Measurements from ENCODE around the gene LMX1B.

Gene LMX1B

DNA sequence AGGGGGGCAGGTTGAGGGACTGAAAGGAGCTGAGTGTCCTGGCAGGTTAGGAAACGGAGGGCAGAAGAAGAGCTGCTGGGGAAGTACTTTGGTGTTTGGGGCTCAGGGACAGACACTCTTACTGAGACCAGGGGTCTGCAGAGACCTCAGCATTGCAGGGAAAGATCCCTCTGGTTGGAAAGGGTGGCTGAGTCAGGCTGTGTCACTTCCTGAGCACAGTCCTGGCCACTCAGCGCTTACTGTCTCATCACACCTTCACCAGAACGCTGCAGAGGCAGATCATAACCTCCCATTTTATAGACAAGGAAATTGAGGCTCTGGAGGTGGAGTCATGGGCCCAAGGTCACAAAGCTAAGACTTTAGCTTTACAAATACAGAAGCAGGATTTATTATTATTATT, 54.3 kb downstream of the LMX1B start:
- no peak overlapping the region for H2BK15ac ChIP-seq (replicated peaks; ENCODE audit: low read depth)
- no peak overlapping the region for H3K18ac ChIP-seq (ENCODE audit: low read length)
- no CpG with 5 or more reads among the region's 3 CpGs for WGBS (ENCODE audit: extremely low coverage, insufficient coverage, low lambda C conversion rate)
- no peak overlapping the region for H4K5ac ChIP-seq (ENCODE audit: low read length)
- H2BK5ac ChIP-seq (ENCODE audit: low read length): no peak overlapping the region
- H3K79me1 ChIP-seq (ENCODE audit: low read length): no peaks in the 10 kb centered on the region
- H4K8ac ChIP-seq (ENCODE audit: low read depth, low read length): no peak overlapping the region
- H3K27me3 ChIP-seq (ENCODE audit: insufficient read depth, low read length, poor library complexity): peaks cover 32% of the 10 kb centered on the region
- peaks cover 3% of the 10 kb centered on the region for H3K4me1 ChIP-seq (ENCODE audit: control insufficient read depth, low read depth, low read length)
- H3K27ac ChIP-seq (ENCODE audit: low read depth, low read length): no peak overlapping the region
- H3K4me3 ChIP-seq (ENCODE audit: low read length): no peak overlapping the region
- no peak for DNase-seq
- no peak overlapping the region for H3K9ac ChIP-seq (ENCODE audit: low read length)
- no peaks in the 10 kb centered on the region for H3K36me3 ChIP-seq (ENCODE audit: control insufficient read depth, insufficient read depth, low read length)
- no peak overlapping the region for H3K56ac ChIP-seq (ENCODE audit: low read length)
- no peaks in the 10 kb centered on the region for H3K79me2 ChIP-seq (ENCODE audit: control insufficient read depth, insufficient read depth, low read length)
- no peak overlapping the region for H3K23ac ChIP-seq (ENCODE audit: low read length)
- H2AK5ac ChIP-seq (ENCODE audit: low read length): no peak overlapping the region
- H3K4ac ChIP-seq (ENCODE audit: low read depth, low read length): no peak overlapping the region
- H2BK120ac ChIP-seq (ENCODE audit: low read depth, low read length): no peak overlapping the region
- H3K4me2 ChIP-seq (ENCODE audit: low read length): no peak overlapping the region

- no peak overlapping the region for H3K4me2 ChIP-seq (ENCODE audit: low read length)
- no peak overlapping the region for H3K18ac ChIP-seq (ENCODE audit: low read length)
- no peak overlapping the region for H3K23ac ChIP-seq (ENCODE audit: low read length)
- no peak overlapping the region for H4K8ac ChIP-seq (ENCODE audit: low read depth, low read length)
- no peak overlapping the region for H3K9ac ChIP-seq (ENCODE audit: low read length)
- H3K56ac ChIP-seq (ENCODE audit: low read length): no peak overlapping the region
- no peak overlapping the region for H3K27ac ChIP-seq (ENCODE audit: low read depth, low read length)
- H2BK120ac ChIP-seq (ENCODE audit: low read depth, low read length): no peak overlapping the region
- no peak overlapping the region for H2BK5ac ChIP-seq (ENCODE audit: low read length)
- DNase-seq: no peak
- no CpG with 5 or more reads among the region's 14 CpGs for WGBS (ENCODE audit: extremely low coverage, insufficient coverage, low lambda C conversion rate)
- H3K79me1 ChIP-seq (ENCODE audit: low read length): no peaks in the 10 kb centered on the region
- no peak overlapping the region for H4K5ac ChIP-seq (ENCODE audit: low read length)
- no peak overlapping the region for H3K4me3 ChIP-seq (ENCODE audit: low read length)
- H3K4ac ChIP-seq (ENCODE audit: low read depth, low read length): no peak overlapping the region
- peaks cover 41% of the 10 kb centered on the region for H3K27me3 ChIP-seq (ENCODE audit: insufficient read depth, low read length, poor library complexity)
- no peaks in the 10 kb centered on the region for H3K79me2 ChIP-seq (ENCODE audit: control insufficient read depth, insufficient read depth, low read length)
- H3K36me3 ChIP-seq (ENCODE audit: control insufficient read depth, insufficient read depth, low read length): no peaks in the 10 kb centered on the region
- peaks cover 3% of the 10 kb centered on the region for H3K4me1 ChIP-seq (ENCODE audit: control insufficient read depth, low read depth, low read length)
- no peak overlapping the region for H2BK15ac ChIP-seq (replicated peaks; ENCODE audit: low read depth)
- no peak overlapping the region for H2AK5ac ChIP-seq (ENCODE audit: low read length)
Observed at GRCh38 chr9:126669108-126669507, 55.4 kb downstream of the LMX1B start.

GRCh38 chr9:126670270-126670669, 56.5 kb downstream of the LMX1B start:
- Histone ChIP-seq H3K56ac (ENCODE audit: low read length) (no peak overlapping the region), H3K4me2 (ENCODE audit: low read length) (no peak overlapping the region), H2BK5ac (ENCODE audit: low read length) (no peak overlapping the region), H3K27ac (ENCODE audit: low read depth, low read length) (no peak overlapping the region), H3K27me3 (ENCODE audit: insufficient read depth, low read length, poor library complexity) (peaks cover 52% of the 10 kb centered on the region), H2BK120ac (ENCODE audit: low read depth, low read length) (no peak overlapping the region), H3K36me3 (ENCODE audit: control insufficient read depth, insufficient read depth, low read length) (no peaks in the 10 kb centered on the region), H3K4me3 (ENCODE audit: low read length) (no peak overlapping the region), H3K9ac (ENCODE audit: low read length) (no peak overlapping the region), H3K79me2 (ENCODE audit: control insufficient read depth, insufficient read depth, low read length) (no peaks in the 10 kb centered on the region), H3K4me1 (ENCODE audit: control insufficient read depth, low read depth, low read length) (no peaks in the 10 kb centered on the region), H3K4ac (ENCODE audit: low read depth, low read length) (no peak overlapping the region), H2BK15ac (replicated peaks; ENCODE audit: low read depth) (no peak overlapping the region), H3K79me1 (ENCODE audit: low read length) (no peaks in the 10 kb centered on the region), H3K23ac (ENCODE audit: low read length) (no peak overlapping the region), H2AK5ac (ENCODE audit: low read length) (no peak overlapping the region), H4K8ac (ENCODE audit: low read depth, low read length) (no peak overlapping the region), H3K18ac (ENCODE audit: low read length) (no peak overlapping the region), H4K5ac (ENCODE audit: low read length) (no peak overlapping the region)
- no CpG with 5 or more reads among the region's 12 CpGs for WGBS (ENCODE audit: extremely low coverage, insufficient coverage, low lambda C conversion rate)
- DNase-seq: no peak

- Histone ChIP-seq H4K8ac (ENCODE audit: low read depth, low read length) (no peak overlapping the region), H3K27me3 (ENCODE audit: insufficient read depth, low read length, poor library complexity) (peaks cover 51% of the 10 kb centered on the region), H4K5ac (ENCODE audit: low read length) (no peak overlapping the region), H2BK5ac (ENCODE audit: low read length) (no peak overlapping the region), H2BK120ac (ENCODE audit: low read depth, low read length) (no peak overlapping the region), H3K79me1 (ENCODE audit: low read length) (no peaks in the 10 kb centered on the region), H3K23ac (ENCODE audit: low read length) (no peak overlapping the region), H2BK15ac (replicated peaks; ENCODE audit: low read depth) (no peak overlapping the region), H3K36me3 (ENCODE audit: control insufficient read depth, insufficient read depth, low read length) (no peaks in the 10 kb centered on the region), H3K27ac (ENCODE audit: low read depth, low read length) (no peak overlapping the region), H3K4me1 (ENCODE audit: control insufficient read depth, low read depth, low read length) (no peaks in the 10 kb centered on the region), H3K9ac (ENCODE audit: low read length) (no peak overlapping the region), H3K4me2 (ENCODE audit: low read length) (no peak overlapping the region), H3K4ac (ENCODE audit: low read depth, low read length) (no peak overlapping the region), H3K56ac (ENCODE audit: low read length) (no peak overlapping the region), H2AK5ac (ENCODE audit: low read length) (no peak overlapping the region), H3K79me2 (ENCODE audit: control insufficient read depth, insufficient read depth, low read length) (no peaks in the 10 kb centered on the region), H3K4me3 (ENCODE audit: low read length) (no peak overlapping the region), H3K18ac (ENCODE audit: low read length) (no peak overlapping the region)
- no CpG with 5 or more reads among the region's 20 CpGs for WGBS (ENCODE audit: extremely low coverage, insufficient coverage, low lambda C conversion rate)
- DNase-seq: no peak
Observed at GRCh38 chr9:126671381-126671831, 57.7 kb downstream of the LMX1B start.

- H4K8ac ChIP-seq (ENCODE audit: low read depth, low read length): no peak overlapping the region
- no peak overlapping the region for H3K27ac ChIP-seq (ENCODE audit: low read depth, low read length)
- no peak overlapping the region for H3K23ac ChIP-seq (ENCODE audit: low read length)
- no peak for DNase-seq
- WGBS (ENCODE audit: extremely low coverage, insufficient coverage, low lambda C conversion rate): no CpG with 5 or more reads among the region's 6 CpGs
- H3K36me3 ChIP-seq (ENCODE audit: control insufficient read depth, insufficient read depth, low read length): no peaks in the 10 kb centered on the region
- H3K18ac ChIP-seq (ENCODE audit: low read length): no peak overlapping the region
- H4K5ac ChIP-seq (ENCODE audit: low read length): no peak overlapping the region
- H3K27me3 ChIP-seq (ENCODE audit: insufficient read depth, low read length, poor library complexity): peaks cover 48% of the 10 kb centered on the region
- H2BK5ac ChIP-seq (ENCODE audit: low read length): no peak overlapping the region
- no peak overlapping the region for H3K4ac ChIP-seq (ENCODE audit: low read depth, low read length)
- no peak overlapping the region for H3K4me2 ChIP-seq (ENCODE audit: low read length)
- no peak overlapping the region for H3K56ac ChIP-seq (ENCODE audit: low read length)
- H2BK120ac ChIP-seq (ENCODE audit: low read depth, low read length): no peak overlapping the region
- H3K79me2 ChIP-seq (ENCODE audit: control insufficient read depth, insufficient read depth, low read length): no peaks in the 10 kb centered on the region
- H3K4me1 ChIP-seq (ENCODE audit: control insufficient read depth, low read depth, low read length): no peaks in the 10 kb centered on the region
- H2AK5ac ChIP-seq (ENCODE audit: low read length): no peak overlapping the region
- no peaks in the 10 kb centered on the region for H3K79me1 ChIP-seq (ENCODE audit: low read length)
- H3K4me3 ChIP-seq (ENCODE audit: low read length): no peak overlapping the region
- H2BK15ac ChIP-seq (replicated peaks; ENCODE audit: low read depth): no peak overlapping the region
- no peak overlapping the region for H3K9ac ChIP-seq (ENCODE audit: low read length)
Observed at GRCh38 chr9:126671983-126672382, 58.3 kb downstream of the LMX1B start.

DNA sequence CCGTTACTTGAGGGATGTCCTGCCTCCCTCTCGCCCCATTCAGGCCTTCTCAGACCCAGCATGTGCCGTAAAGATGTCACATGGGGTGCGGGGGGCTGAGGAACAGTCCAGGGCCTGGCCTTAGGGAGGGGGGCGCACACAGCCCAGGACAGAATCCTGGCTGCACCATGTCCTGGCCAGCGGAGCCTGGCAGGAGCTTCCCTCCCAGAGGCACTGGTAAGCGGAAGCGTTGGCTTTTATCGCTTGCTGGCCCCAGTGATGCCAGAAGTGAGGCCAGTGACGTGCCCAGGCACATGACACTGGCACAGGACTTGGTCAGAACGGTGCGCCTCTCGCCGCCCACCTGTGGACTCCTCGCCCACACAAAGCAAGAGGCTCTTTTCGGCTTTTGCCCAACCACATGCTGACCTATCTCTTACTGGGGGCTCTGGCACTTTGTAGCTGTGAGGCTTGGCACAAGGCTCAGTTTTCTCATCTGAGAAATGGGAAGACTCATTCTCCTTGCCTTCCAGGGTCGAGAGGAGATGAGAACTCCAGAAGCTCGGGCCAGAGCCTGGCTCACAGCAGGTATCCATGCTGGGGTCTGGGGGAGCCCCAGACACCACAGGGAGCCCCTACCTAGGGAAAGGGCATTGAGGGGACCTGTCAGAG, 59.0 kb downstream of the LMX1B start:
- peaks cover 50% of the 10 kb centered on the region for H3K27me3 ChIP-seq (ENCODE audit: insufficient read depth, low read length, poor library complexity)
- no peak overlapping the region for H4K8ac ChIP-seq (ENCODE audit: low read depth, low read length)
- H2AK5ac ChIP-seq (ENCODE audit: low read length): no peak overlapping the region
- H3K79me1 ChIP-seq (ENCODE audit: low read length): no peaks in the 10 kb centered on the region
- H2BK120ac ChIP-seq (ENCODE audit: low read depth, low read length): no peak overlapping the region
- no peak overlapping the region for H3K4me2 ChIP-seq (ENCODE audit: low read length)
- H3K56ac ChIP-seq (ENCODE audit: low read length): no peak overlapping the region
- H3K27ac ChIP-seq (ENCODE audit: low read depth, low read length): no peak overlapping the region
- no peak overlapping the region for H3K9ac ChIP-seq (ENCODE audit: low read length)
- no peak for DNase-seq
- H3K4ac ChIP-seq (ENCODE audit: low read depth, low read length): no peak overlapping the region
- H3K23ac ChIP-seq (ENCODE audit: low read length): no peak overlapping the region
- no peaks in the 10 kb centered on the region for H3K4me1 ChIP-seq (ENCODE audit: control insufficient read depth, low read depth, low read length)
- H2BK15ac ChIP-seq (replicated peaks; ENCODE audit: low read depth): no peak overlapping the region
- no CpG with 5 or more reads among the region's 18 CpGs for WGBS (ENCODE audit: extremely low coverage, insufficient coverage, low lambda C conversion rate)
- H3K79me2 ChIP-seq (ENCODE audit: control insufficient read depth, insufficient read depth, low read length): no peaks in the 10 kb centered on the region
- no peak overlapping the region for H4K5ac ChIP-seq (ENCODE audit: low read length)
- H3K4me3 ChIP-seq (ENCODE audit: low read length): no peak overlapping the region
- H3K18ac ChIP-seq (ENCODE audit: low read length): no peak overlapping the region
- no peak overlapping the region for H2BK5ac ChIP-seq (ENCODE audit: low read length)
- H3K36me3 ChIP-seq (ENCODE audit: control insufficient read depth, insufficient read depth, low read length): no peaks in the 10 kb centered on the region
